ENCODE measurements around the gene ERC2.

- no peak for TF ChIP-seq ZFX (IDR thresholded peaks at IDR 0.05; ENCODE audit: borderline replicate concordance)
- TF ChIP-seq CTCF (IDR thresholded peaks at IDR 0.05), result no peak
Observed at GRCh38 chr3:55564726-55565125, 903.5 kb downstream of the ERC2 start.

Data from 22Rv1 (cell line).